ENCODE data around the gene TMIGD2.
"Not testable (repeated sequence)": the region's sequence is repeated elsewhere in the genome, so short reads cannot be mapped to it uniquely, and the experiment has no call there.

Gene TMIGD2

GRCh38 chr19:4266253-4267000 is 35.8 kb downstream of the TMIGD2 start:
- no peak for DNase-seq

DNA sequence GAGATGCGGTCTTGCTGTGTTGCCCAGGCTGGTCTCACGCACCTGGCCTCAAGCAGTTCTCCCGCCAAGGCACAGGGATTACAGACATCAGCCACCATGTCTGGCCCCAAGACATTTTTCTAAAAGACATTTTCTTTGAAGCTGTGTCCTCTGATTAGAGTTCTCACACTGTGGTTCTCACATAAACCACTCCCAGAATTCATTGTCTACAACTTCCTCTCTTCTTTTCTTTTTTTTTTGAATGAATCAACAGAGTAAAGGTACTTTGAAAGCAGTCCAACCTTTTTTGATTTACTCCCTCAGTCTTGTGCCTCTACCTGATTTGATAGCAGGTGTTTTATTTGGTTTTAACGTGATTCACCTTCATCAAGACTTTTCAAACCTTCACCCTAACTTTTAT is 37.4 kb downstream of the TMIGD2 start:
- DNase-seq: no peak

- DNase-seq: no peak
These were observed 41.5 kb downstream of the TMIGD2 start for GRCh38 chr19:4260613-4261191.

- no peak for DNase-seq
These were observed 44.0 kb downstream of the TMIGD2 start for GRCh38 chr19:4258181-4258580.

GRCh38 chr19:4257025-4257424 is 45.2 kb downstream of the TMIGD2 start:
- DNase-seq: no peak

DNA sequence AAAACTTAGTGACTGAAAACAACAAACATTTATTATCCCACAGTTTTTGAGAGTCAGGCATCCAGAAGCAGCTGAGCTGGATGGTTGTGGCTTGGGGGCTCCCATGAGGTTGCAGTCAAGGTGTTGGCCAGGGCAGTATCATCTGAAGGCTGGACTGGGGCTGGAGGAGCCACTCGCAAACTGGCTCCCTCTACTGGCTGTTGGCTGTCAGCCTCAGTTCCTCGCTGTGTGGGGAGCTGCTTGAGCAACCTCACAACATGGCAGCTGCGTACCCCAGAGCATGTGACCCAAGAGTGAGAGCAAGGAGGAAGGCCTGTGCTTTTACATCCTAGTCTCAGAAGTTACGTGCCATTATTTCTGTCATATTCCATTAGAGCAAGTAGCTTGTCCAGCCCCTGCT is 45.6 kb downstream of the TMIGD2 start:
- DNase-seq: no peak

DNA sequence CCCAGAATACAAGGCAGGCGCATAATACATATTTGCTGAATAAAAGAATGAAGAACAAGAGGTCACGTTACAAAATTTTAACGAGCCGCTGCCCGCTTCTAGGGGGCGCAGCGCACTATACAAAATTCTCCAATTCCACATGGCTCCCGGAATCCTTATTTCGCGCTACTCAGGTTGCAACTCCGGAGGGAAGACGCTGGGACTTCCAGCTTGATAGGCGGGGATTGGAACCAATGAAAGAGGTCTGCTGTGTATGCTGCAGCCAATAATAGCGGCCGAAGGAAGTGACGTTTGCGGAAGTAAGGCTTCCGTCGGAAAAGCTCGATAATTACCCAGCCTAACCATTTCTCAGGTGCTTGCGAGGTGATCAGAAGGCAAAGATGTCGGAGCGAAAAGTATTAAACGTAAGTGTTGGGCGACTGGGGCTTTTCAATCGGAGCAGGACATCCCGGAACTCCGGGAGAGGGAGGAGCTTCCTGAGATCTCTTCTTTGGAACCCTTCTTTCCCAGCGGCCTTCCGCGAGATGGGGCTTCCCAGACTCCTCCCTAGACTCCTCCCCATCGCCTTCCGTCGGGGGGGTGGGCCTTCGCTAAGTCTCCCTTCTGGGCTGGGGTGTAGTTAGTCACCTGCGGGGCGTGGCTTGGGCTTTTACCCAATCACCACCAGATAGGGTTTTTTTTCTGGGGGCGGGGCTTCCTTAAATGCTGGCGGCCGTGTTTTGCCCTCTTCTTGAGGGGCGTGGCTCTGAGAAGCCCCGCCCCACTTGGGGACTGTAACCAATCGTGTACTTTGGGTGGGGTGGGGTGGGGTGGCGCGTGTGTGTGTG is 55.2 kb downstream of the TMIGD2 start, which contains the start of gene YJU2:
TSS of gene YJU2 (plus strand) at position 314 of the 827 bp plus-strand sequence. CDS start at position 381, 67 bp downstream.
- peak; percentile 97 for DNase-seq

DNA sequence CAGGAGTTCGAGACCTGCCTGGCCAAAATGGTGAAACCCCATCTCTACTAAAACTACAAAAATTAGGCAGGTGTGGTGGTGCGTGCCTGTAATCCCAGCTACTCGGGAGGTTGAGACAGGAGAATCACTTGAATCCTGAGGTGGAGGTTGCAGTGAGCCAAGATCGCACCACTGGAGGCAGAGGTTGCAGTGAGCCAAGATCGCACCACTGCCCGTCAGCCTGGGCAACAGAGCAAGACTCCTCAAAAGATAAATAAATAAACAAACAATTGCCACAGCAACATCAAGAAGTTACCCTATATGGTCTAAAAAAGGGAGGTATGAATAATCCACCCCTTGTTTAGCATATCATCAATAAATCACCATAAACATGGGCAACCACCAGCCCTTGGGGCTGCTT is 56.3 kb downstream of the TMIGD2 start:
- not testable (repeated sequence) for DNase-seq

All from NCI-H1105 treated with DMSO at 0.1 percent for 48 hours (cell line).